Stomach (tissue), 9 donors: Measurements from ENCODE around the gene DRC3. TPM values are rescaled to one million over a fixed set of nuclear protein-coding genes. Genes with fewer than 3 reads are reported as not detected.

Experiments
- DNase-seq, 2 donors: peaks; one replicate each; pipeline versions ENCODE4 v3.0.0 to v3.0.0-alpha.2; 2013 to 2019
- H3K27ac ChIP-seq, 5 donors: fragments of 200-600 bp in 4 of 5; sonication (generic) in 4 of 5; one replicate each; pipeline ENCODE4 v1.5.1; 2013 to 2019; ENCODE audit warnings: mild to moderate bottlenecking in 1 of 5, moderate library complexity in 1 of 5
- H3K27me3 ChIP-seq, 3 donors: fragments of 200-600 bp; sonication (generic); one replicate each; pipeline ENCODE4 v1.5.1; 2017 to 2019; ENCODE audit warnings: mixed run types in 1 of 3
- H3K36me3 ChIP-seq, 4 donors: fragments of 200-600 bp; sonication (generic); 1 replicate in 3 of 4; 2 replicates in 1 of 4; pipeline ENCODE4 v1.5.1; 2016 to 2019
- H3K4me1 ChIP-seq, 4 donors: fragments of 200-600 bp; sonication (generic); one replicate each; pipeline ENCODE4 v1.5.1; 2016 to 2019
- H3K4me3 ChIP-seq, 4 donors: fragments of 200-600 bp; sonication (generic) in 3 of 4; one replicate each; pipeline ENCODE4 v1.5.1; 2016 to 2019; ENCODE audit warnings: mild to moderate bottlenecking in 1 of 4
- H3K9me3 ChIP-seq, 4 donors: fragments of 200-600 bp; sonication (generic); one replicate each; pipeline ENCODE4 v1.5.1; 2016 to 2019
- CTCF ChIP-seq, 7 experiments: fragments of 450-650 bp in 4 of 7; fragments of 200-600 bp in 3 of 7; sonication (generic) in 3 of 7; IDR thresholded peaks; one replicate each; pipeline ENCODE4 v1.5.1; 2016 to 2019; ENCODE audit warnings: antibody characterized with exemption in 7 of 7, control low read depth in 2 of 7, mild to moderate bottlenecking in 1 of 7
- EP300 ChIP-seq: sonication (generic); formaldehyde crosslinking; IDR thresholded peaks from one replicate; pipeline ENCODE4 v1.6.1; 2017; ENCODE audit warnings: antibody characterized with exemption
- POLR2A ChIP-seq, 4 donors: fragments of 450-650 bp; IDR thresholded peaks; one replicate each; pipeline ENCODE4 v1.6.1; 2016; ENCODE audit warnings: antibody characterized with exemption in 4 of 4, control low read depth in 2 of 4, mild to moderate bottlenecking in 1 of 4, moderate library complexity in 1 of 4
- POLR2AphosphoS5 ChIP-seq, 3 donors: sonication (generic); formaldehyde crosslinking; IDR thresholded peaks; one replicate each; pipeline ENCODE4 v1.6.1; 2016; ENCODE audit warnings: antibody characterized with exemption in 3 of 3
- WGBS, 5 donors: extraction: QIAGEN DNeasy Blood & Tissue Kit in 3 of 5; methylation state at CpG; one replicate each; pipeline versions ENCODE4 v1.1.5 to v1.1.7; 2013 to 2018; 5-methylcytosine and 5-hydroxymethylcytosine counted together
- intact Hi-C: fragments of 100-400 bp; cut with DNase I; formaldehyde crosslinking; loops from one replicate; pipeline ENCODE4 v1.15.1; 2023; ENCODE audit warnings: low total_unique reads
- polyA plus RNA-seq, 3 donors: library from polyadenylated mRNA; stranded (reverse); fragments of 200-250 nt; gene quantifications; one replicate each; pipeline ENCODE4 v1.2.3, GENCODE V29; 2013
- total RNA-seq, 5 donors: library from RNA; depleted of rRNA; stranded (reverse); fragments of >200 nt; gene quantifications; one replicate each; pipeline versions ENCODE4 v1.1.0 to v1.2.3, GENCODE V29; 2014 to 2016
- donor health status: healthy with polysubstance abuse.
- donor health status: Bipolar disorder and iron deficiency.
- donor health status: healthy.

DRC3 gene
- total and polyA plus RNA-seq, 8 donors = 1.1 to 16.5 (median 1.7) TPM; not detected in 1

- no peaks in the 10 kb centered on the region for H3K9me3 ChIP-seq
- H3K27me3 ChIP-seq = no peaks in the 10 kb centered on the region
- intact Hi-C loops = no loop called here
- no peak for DNase-seq
- TF ChIP-seq CTCF (IDR thresholded peaks at IDR 0.05) (no peak), POLR2A (IDR thresholded peaks at IDR 0.05) (no peak), POLR2AphosphoS5 (IDR thresholded peaks at IDR 0.05) (no peak), EP300 (no peak)
- 83 to 90% (median 85%) methylated on average over 5 of the region's 5 CpGs for WGBS, 5 donors
- peak overlapping the region in 4 of 5 donors; percentile 29 to 82 (median 63) for H3K27ac ChIP-seq
- H3K36me3 ChIP-seq = no peaks in the 10 kb centered on the region
- peaks cover 17 to 94% (median 63%) of the 10 kb centered on the region in 4 donors for H3K4me1 ChIP-seq
- no peak overlapping the region for H3K4me3 ChIP-seq
Observed at GRCh38 chr17:17947309-17947708, 25.4 kb upstream of the DRC3 start.

- TF ChIP-seq POLR2A (IDR thresholded peaks at IDR 0.05) (no peak), POLR2AphosphoS5 (IDR thresholded peaks at IDR 0.05) (no peak), EP300 (no peak), CTCF (IDR thresholded peaks at IDR 0.05) (no peak)
- 30 to 50% (median 39%) methylated on average over 1 of the region's 1 CpG for WGBS, 5 donors
- intact Hi-C loops = no loop called here
- Histone ChIP-seq H3K9me3 (no peaks in the 10 kb centered on the region), H3K4me1 (peaks cover 11 to 87% (median 59%) of the 10 kb centered on the region in 4 donors), H3K27ac (peak overlapping the region; percentile 61 to 82 (median 68)), H3K4me3 (no peak overlapping the region), H3K27me3 (no peaks in the 10 kb centered on the region), H3K36me3 (no peaks in the 10 kb centered on the region)
- DNase-seq = no peak
Observed at GRCh38 chr17:17947966-17948365, 24.7 kb upstream of the DRC3 start.

DNA sequence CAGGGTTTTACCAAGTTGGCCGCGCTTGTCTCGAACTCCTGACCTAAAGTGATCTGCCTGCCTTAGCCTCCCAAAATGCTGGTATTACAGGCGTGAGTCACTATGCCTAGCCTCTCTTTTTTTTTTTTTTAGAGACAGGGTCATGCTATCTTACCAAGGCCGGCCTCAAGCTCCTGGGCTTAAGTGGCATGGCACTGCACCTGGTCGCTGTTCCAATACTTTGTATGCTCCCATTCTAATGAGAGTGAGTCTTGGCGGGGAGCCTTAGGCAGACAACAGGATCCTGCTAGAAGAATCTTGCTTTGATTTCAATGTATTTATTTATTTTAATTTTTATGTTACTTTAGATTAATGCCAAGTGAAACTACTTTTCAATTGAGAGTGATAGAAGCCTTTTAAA lies 22.3 kb upstream of the DRC3 start:
- 76 to 92% (median 85%) methylated on average over 7 of the region's 7 CpGs for WGBS, 5 donors
- intact Hi-C loops = no loop called here
- Histone ChIP-seq H3K36me3 (peaks cover 0 to 2% (median under 1%) of the 10 kb centered on the region in 4 donors), H3K4me3 (no peak overlapping the region), H3K27me3 (no peaks in the 10 kb centered on the region), H3K4me1 (peaks cover 0 to 66% (median 39%) of the 10 kb centered on the region in 4 donors), H3K27ac (peak overlapping the region in 1 of 5 donors; percentile 11), H3K9me3 (no peaks in the 10 kb centered on the region)
- DNase-seq = no peak
- TF ChIP-seq CTCF (IDR thresholded peaks at IDR 0.05) (no peak), POLR2AphosphoS5 (IDR thresholded peaks at IDR 0.05) (no peak)

- Histone ChIP-seq H3K4me3 (no peak overlapping the region), H3K27me3 (no peaks in the 10 kb centered on the region), H3K27ac (peak overlapping the region in 2 of 5 donors; percentile 10 to 11), H3K9me3 (no peaks in the 10 kb centered on the region), H3K36me3 (peaks cover 0 to 4% (median 2%) of the 10 kb centered on the region in 4 donors), H3K4me1 (peaks cover 0 to 61% (median 36%) of the 10 kb centered on the region in 4 donors)
- no peak for DNase-seq
- TF ChIP-seq CTCF (IDR thresholded peaks at IDR 0.05) = no peak
- TF ChIP-seq POLR2AphosphoS5 (IDR thresholded peaks at IDR 0.05) = no peak
- TF ChIP-seq POLR2A (IDR thresholded peaks at IDR 0.05) = no peak
- TF ChIP-seq EP300 = no peak
- WGBS, 5 donors = 85 to 100% (median 96%) methylated on average over 1 of the region's 1 CpG
- intact Hi-C loops = no loop called here
Observed at GRCh38 chr17:17950806-17951205, 21.9 kb upstream of the DRC3 start.
